Progenitor cell of endocrine pancreas (in vitro differentiated cells): ENCODE data around the gene GRB10. TPM values are rescaled to one million over a fixed set of nuclear protein-coding genes. Genes with fewer than 3 reads are reported as not detected.

ENCODE experiments used
- DNase-seq: peaks from one replicate; pipeline ENCODE4 v3.0.0; 2021; ENCODE audit warnings: low spot score; ENCODE audit not compliant: unreplicated experiment
- H3K27ac Mint-ChIP-seq: 2 replicates; pipeline ENCODE4 v1.8.0; 2021; ENCODE audit warnings: mild to moderate bottlenecking, moderate library complexity, mixed read lengths
- H3K27me3 Mint-ChIP-seq: 2 replicates; pipeline ENCODE4 v1.8.0; 2021; ENCODE audit warnings: mixed read lengths
- H3K36me3 Mint-ChIP-seq: 2 replicates; pipeline ENCODE4 v1.8.0; 2022; ENCODE audit warnings: mixed read lengths; ENCODE audit not compliant: insufficient read depth
- H3K4me1 Mint-ChIP-seq: 2 replicates; pipeline ENCODE4 v1.8.0; 2021; ENCODE audit warnings: low read depth, mixed read lengths
- H3K4me3 Mint-ChIP-seq: 2 replicates; pipeline ENCODE4 v1.8.0; 2021; ENCODE audit warnings: low read depth, mild to moderate bottlenecking, moderate library complexity, mixed read lengths
- H3K9me3 Mint-ChIP-seq: 2 replicates; pipeline ENCODE4 v1.8.0; 2021; ENCODE audit warnings: low read depth, mixed read lengths
- CTCF ChIP-seq: fragments of 200-600 bp; sonication (generic); IDR thresholded peaks from one replicate; pipeline ENCODE4 v1.5.0; 2021; ENCODE audit warnings: antibody characterized with exemption, mild to moderate bottlenecking; ENCODE audit not compliant: unreplicated experiment
- total RNA-seq: library from RNA; stranded (reverse); gene quantifications from 2 replicates; pipeline ENCODE4 v1.2.1, GENCODE V29; 2021

The GRB10 gene
- total RNA-seq, 1 donor from 2014 or later: 58.4 TPM

GRCh38 chr7:50771120-50772002 lies 11.3 kb downstream of the GRB10 start:
- TF ChIP-seq CTCF: no peak
- Mint-ChIP-seq H3K4me1 (peaks cover 22% of the 10 kb centered on the region), H3K36me3 (peaks cover 14% of the 10 kb centered on the region), H3K27me3 (no peaks in the 10 kb centered on the region), H3K9me3 (peaks cover 13% of the 10 kb centered on the region), H3K27ac (no peak overlapping the region), H3K4me3 (no peak overlapping the region)
- DNase-seq: no peak

DNA sequence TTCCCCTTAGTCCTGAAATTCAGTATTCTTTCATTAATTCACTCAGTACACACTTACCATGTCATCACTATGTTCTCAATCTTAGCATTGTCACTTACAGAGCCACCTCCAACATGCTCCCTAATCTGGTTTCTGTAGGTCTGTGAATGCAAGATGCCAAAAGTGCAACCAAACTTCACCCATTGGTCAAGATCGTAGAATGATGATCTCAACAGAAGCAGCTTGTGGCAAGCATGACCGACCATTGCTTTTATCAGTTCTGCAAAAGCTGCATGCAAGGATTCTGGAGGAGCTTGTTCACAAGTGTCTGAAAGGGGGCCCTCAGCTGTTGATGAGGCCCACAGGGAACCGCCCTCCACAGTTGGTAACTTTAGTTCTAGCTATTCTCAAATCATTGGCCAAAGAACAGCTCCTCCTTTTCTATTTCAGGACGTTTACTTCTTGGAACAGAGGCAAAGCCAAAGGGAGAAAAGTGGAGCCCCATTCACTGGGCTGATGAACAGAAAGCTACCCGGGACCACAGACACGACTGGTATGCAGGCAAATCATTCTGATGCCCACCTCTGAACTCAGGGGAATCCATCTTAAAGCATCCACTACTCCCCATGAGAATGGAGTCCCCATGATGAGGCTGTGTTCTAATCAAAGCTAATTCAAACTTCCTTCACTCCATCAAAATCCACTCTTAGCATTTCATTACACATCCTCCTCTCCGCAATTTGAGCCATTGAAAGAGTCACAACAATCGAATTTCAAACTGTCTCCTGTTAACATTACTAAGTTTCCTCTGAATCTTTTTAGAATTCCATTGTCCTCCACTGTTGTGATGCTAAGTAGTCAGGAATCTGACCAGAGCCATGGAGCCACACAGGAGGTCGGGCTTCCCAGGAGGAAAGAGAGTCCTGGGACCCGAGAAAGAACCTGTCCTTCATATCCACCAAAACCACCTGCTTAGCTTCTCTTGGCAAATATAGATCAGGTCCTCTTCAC lies 13.9 kb downstream of the GRB10 start:
- H3K27me3 Mint-ChIP-seq: no peaks in the 10 kb centered on the region
- H3K4me3 Mint-ChIP-seq: no peak overlapping the region
- peaks cover 18% of the 10 kb centered on the region for H3K9me3 Mint-ChIP-seq
- H3K27ac Mint-ChIP-seq: no peak overlapping the region
- peaks cover 18% of the 10 kb centered on the region for H3K36me3 Mint-ChIP-seq
- TF ChIP-seq CTCF: no peak
- DNase-seq: no peak
- peaks cover 21% of the 10 kb centered on the region for H3K4me1 Mint-ChIP-seq

DNA sequence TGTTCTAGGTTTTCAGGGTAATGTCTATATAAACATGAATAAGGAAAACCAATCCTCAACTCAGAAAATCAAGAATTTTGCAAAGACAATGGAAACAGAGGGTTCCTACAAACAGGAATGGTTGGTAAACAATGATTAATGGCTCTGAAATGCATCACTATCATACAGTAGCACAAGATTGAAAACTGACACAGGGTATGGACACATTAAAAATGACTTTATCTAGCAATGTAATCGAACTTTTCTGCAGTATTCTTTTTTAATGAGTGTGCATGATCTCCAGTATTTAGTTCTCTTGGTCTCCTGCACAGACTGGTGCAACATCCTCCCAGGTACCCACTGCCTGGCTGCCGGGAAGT lies 15.9 kb downstream of the GRB10 start:
- peaks cover 14% of the 10 kb centered on the region for H3K36me3 Mint-ChIP-seq
- H3K4me1 Mint-ChIP-seq: peaks cover 21% of the 10 kb centered on the region
- no peaks in the 10 kb centered on the region for H3K27me3 Mint-ChIP-seq
- peaks cover 9% of the 10 kb centered on the region for H3K9me3 Mint-ChIP-seq
- no peak overlapping the region for H3K4me3 Mint-ChIP-seq
- H3K27ac Mint-ChIP-seq: no peak overlapping the region
- DNase-seq: no peak
- TF ChIP-seq CTCF: no peak

- H3K36me3 Mint-ChIP-seq: peaks cover 15% of the 10 kb centered on the region
- H3K9me3 Mint-ChIP-seq: peaks cover 9% of the 10 kb centered on the region
- H3K4me3 Mint-ChIP-seq: no peak overlapping the region
- TF ChIP-seq CTCF: no peak
- H3K27ac Mint-ChIP-seq: no peak overlapping the region
- H3K4me1 Mint-ChIP-seq: peaks cover 17% of the 10 kb centered on the region
- no peak for DNase-seq
- no peaks in the 10 kb centered on the region for H3K27me3 Mint-ChIP-seq
Measured at GRCh38 chr7:50766106-50766848, 16.4 kb downstream of the GRB10 start.
